SU-DHL-6 (cell line): ENCODE measurements around the gene GSDME.

Experiments
- H2AFZ ChIP-seq: fragments of 200-600 bp; sonication (generic); 2 replicates; pipeline ENCODE4 v1.6.1; 2014; ENCODE audit warnings: low read depth, mild to moderate bottlenecking, moderate library complexity, mixed read lengths, antibody characterized with exemption, low read length; ENCODE audit not compliant: severe bottlenecking
- H3F3A ChIP-seq: fragments of 200-600 bp; shearing (Covaris generic); 2 replicates; pipeline ENCODE4 v1.6.0; 2016; ENCODE audit warnings: antibody characterized with exemption, mild to moderate bottlenecking; ENCODE audit not compliant: insufficient read depth
- H3K27ac ChIP-seq: fragments of 200-600 bp; sonication (generic); 2 replicates; pipeline ENCODE4 v1.5.1; 2016; ENCODE audit warnings: low read depth, mild to moderate bottlenecking, low read length, moderate library complexity, mixed read lengths
- H3K27me3 ChIP-seq: fragments of 200-600 bp; sonication (generic), shearing (Covaris generic); 2 replicates; pipeline ENCODE4 v1.6.0; 2014; ENCODE audit warnings: mild to moderate bottlenecking, low read length
- H3K36me3 ChIP-seq: fragments of 200-600 bp; sonication (generic); 2 replicates; pipeline ENCODE4 v1.6.1; 2014; ENCODE audit warnings: mild to moderate bottlenecking, low read length, mixed read lengths
- H3K4me2 ChIP-seq: fragments of 300-600, 200-600 bp; shearing (Covaris generic), sonication (generic); 2 replicates; pipeline ENCODE4 v1.6.0; 2014; ENCODE audit warnings: low read length, low read depth, mild to moderate bottlenecking; ENCODE audit not compliant: poor library complexity, severe bottlenecking
- H3K4me3 ChIP-seq: fragments of 200-600 bp; sonication (generic); 2 replicates; pipeline ENCODE4 v1.5.1; 2014; ENCODE audit warnings: antibody characterized with exemption, low read length, mild to moderate bottlenecking, mixed read lengths; ENCODE audit not compliant: insufficient read depth, poor library complexity, severe bottlenecking
- H3K79me2 ChIP-seq: fragments of 200-600 bp; sonication (generic); 2 replicates; pipeline ENCODE4 v1.6.1; 2014; ENCODE audit warnings: mild to moderate bottlenecking, low read length, moderate library complexity; ENCODE audit not compliant: insufficient read depth
- H3K9ac ChIP-seq: fragments of 200-600 bp; sonication (generic); 2 replicates; pipeline ENCODE4 v1.7.0; 2014; ENCODE audit warnings: mild to moderate bottlenecking, low read length
- H3K9me2 ChIP-seq: fragments of 200-600 bp; sonication (generic); replicated peaks from 2 replicates; pipeline ENCODE4 v1.6.1; 2014; ENCODE audit warnings: low read length; ENCODE audit not compliant: insufficient read depth
- H3K9me3 ChIP-seq: fragments of 200-600 bp; sonication (generic); 2 replicates; pipeline ENCODE4 v1.6.1; 2014; ENCODE audit warnings: low read length, mixed read lengths; ENCODE audit not compliant: insufficient read depth
- H4K20me1 ChIP-seq: fragments of 200-600 bp; sonication (generic); 2 replicates; pipeline ENCODE4 v1.6.1; 2014; ENCODE audit warnings: low read depth, mild to moderate bottlenecking, antibody characterized with exemption, low read length, moderate library complexity, mixed read lengths
- CTCF ChIP-seq: fragments of 200-600 bp; sonication (generic); IDR thresholded peaks from one replicate; pipeline ENCODE4 v1.5.1; 2017; ENCODE audit warnings: antibody characterized with exemption, mild to moderate bottlenecking, low read length, moderate library complexity; ENCODE audit not compliant: insufficient read depth, poor library complexity, severe bottlenecking
- EZH2phosphoT487 ChIP-seq: fragments of 200-600 bp; sonication (generic), shearing (Covaris generic); conservative IDR thresholded peaks from 2 replicates; pipeline ENCODE4 v1.6.1; 2018; ENCODE audit warnings: mild to moderate bottlenecking, antibody characterized with exemption, low read length, moderate library complexity, mixed read lengths

Gene GSDME

GRCh38 chr7:24748521-24748920 is 8.7 kb downstream of the GSDME start:
- Histone ChIP-seq H3K4me2 (no peak overlapping the region), H3F3A (no peaks in the 10 kb centered on the region), H2AFZ (no peak overlapping the region), H3K9me2 (no peaks in the 10 kb centered on the region), H3K27ac (no peak overlapping the region), H3K79me2 (no peaks in the 10 kb centered on the region), H3K9me3 (no peaks in the 10 kb centered on the region), H3K9ac (no peak overlapping the region), H3K27me3 (no peaks in the 10 kb centered on the region), H3K4me3 (no peak overlapping the region), H3K36me3 (no peaks in the 10 kb centered on the region), H4K20me1 (no peaks in the 10 kb centered on the region)
- TF ChIP-seq EZH2phosphoT487 (no peak), CTCF (no peak)

DNA sequence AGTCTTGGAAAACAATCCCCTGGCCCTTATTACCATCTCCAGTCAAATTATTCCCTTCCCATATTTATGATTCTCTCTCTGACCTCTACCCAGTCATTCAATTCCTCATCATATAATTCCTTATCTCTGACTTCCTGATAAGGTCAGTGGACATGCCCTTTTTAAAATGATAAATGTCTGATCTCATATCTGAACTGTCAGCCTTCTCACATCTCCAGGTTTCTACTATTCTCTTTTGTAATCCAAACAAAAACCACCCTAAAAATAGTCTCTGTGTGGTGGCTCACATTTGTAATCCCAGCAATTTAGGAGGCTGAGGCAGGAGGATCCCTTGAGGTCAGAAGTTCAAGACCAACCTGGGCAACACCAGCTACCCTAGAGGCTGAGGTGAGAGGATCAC is 11.9 kb downstream of the GSDME start:
- Histone ChIP-seq H3K4me3 (no peak overlapping the region), H3K27ac (no peak overlapping the region), H3K79me2 (no peaks in the 10 kb centered on the region), H3K9me2 (no peaks in the 10 kb centered on the region), H3K4me2 (no peak overlapping the region), H4K20me1 (no peaks in the 10 kb centered on the region), H2AFZ (no peak overlapping the region), H3K9ac (no peak overlapping the region), H3K36me3 (no peaks in the 10 kb centered on the region), H3F3A (no peaks in the 10 kb centered on the region), H3K27me3 (no peaks in the 10 kb centered on the region), H3K9me3 (no peaks in the 10 kb centered on the region)
- TF ChIP-seq CTCF = no peak
- no peak for TF ChIP-seq EZH2phosphoT487

DNA sequence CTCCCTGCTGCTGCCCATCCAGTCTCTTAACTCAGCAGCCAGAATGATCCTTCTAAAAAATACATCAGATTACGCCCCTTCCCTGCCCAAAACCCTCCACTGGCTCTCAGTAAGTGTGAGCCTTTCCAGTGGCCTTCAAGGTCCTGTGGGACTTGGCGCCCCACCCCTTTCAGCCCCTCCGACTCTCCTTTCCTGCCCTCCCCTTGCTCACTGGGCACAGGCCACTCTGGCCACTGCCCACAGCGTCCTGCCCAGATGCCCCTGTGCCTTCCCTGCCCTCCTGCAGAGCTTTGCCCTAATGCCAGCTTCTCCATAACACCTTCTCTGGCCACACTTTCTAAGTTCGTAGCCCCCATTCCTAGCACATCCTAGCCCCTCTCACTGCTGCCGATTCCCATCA is 13.8 kb downstream of the GSDME start:
- Histone ChIP-seq H3K4me2 (no peak overlapping the region), H2AFZ (no peak overlapping the region), H3K27ac (no peak overlapping the region), H3K36me3 (no peaks in the 10 kb centered on the region), H3F3A (no peaks in the 10 kb centered on the region), H3K4me3 (no peak overlapping the region), H3K79me2 (no peaks in the 10 kb centered on the region), H4K20me1 (no peaks in the 10 kb centered on the region), H3K27me3 (no peaks in the 10 kb centered on the region), H3K9me2 (no peaks in the 10 kb centered on the region), H3K9ac (no peak overlapping the region), H3K9me3 (peaks cover 5% of the 10 kb centered on the region)
- TF ChIP-seq EZH2phosphoT487 (no peak), CTCF (no peak)
